Islet of Langerhans (tissue), 1 donor: ENCODE results near the gene ZDHHC1.
"Not testable (repeated sequence)": the region's sequence is repeated elsewhere in the genome, so short reads cannot be mapped to it uniquely, and the experiment has no call there.

Experiments used
- FAIRE-seq: peaks from one replicate; lab custom pipeline; 2011; peaks lifted over from hg19 to GRCh38; lab: Jason Lieb, UNC

Gene ZDHHC1

DNA sequence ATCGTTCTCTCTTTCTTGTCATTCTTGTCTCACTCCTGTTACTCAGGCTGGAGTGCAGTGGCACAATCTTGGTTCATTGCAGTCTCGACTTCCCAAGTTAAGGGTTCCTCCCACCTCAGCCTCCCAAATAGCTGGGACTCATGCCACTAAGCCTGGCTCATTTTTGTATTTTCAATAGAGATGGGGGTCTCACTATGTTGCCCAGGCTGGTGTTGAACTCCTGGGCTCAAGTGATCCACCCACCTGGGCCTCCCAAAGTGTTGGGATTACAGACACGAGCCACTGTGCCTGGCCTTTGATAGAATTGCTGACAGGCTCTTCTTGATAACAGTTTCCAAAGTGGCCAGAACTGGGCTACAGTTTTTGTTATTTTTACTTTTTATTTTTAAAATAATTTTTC is 55.2 kb downstream of the ZDHHC1 start:
- FAIRE-seq, result no peak

- FAIRE-seq, result not testable (repeated sequence)
Observed at GRCh38 chr16:67359540-67360269, 56.6 kb downstream of the ZDHHC1 start.

- no peak for FAIRE-seq
Observed at GRCh38 chr16:67357561-67357960, 58.7 kb downstream of the ZDHHC1 start.

DNA sequence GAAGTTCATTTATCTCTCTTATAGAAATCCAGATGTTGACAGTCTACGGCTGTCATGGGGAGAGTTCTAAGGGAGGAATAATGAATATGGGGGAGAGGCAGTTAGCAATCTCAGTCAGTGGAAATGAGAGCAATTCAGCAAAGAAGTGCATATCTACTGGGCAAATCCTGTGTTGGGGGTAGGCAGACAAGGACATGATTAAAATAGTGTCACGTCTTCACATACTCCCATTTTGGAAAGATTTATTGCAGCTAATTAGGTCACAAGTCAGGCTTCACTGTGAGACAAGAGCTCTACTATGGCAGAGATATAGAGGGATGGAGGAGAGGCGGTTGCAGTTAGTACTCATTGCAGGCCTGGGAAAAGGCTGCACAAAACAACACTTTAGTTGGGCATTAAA is 59.9 kb downstream of the ZDHHC1 start:
- FAIRE-seq, result no peak

DNA sequence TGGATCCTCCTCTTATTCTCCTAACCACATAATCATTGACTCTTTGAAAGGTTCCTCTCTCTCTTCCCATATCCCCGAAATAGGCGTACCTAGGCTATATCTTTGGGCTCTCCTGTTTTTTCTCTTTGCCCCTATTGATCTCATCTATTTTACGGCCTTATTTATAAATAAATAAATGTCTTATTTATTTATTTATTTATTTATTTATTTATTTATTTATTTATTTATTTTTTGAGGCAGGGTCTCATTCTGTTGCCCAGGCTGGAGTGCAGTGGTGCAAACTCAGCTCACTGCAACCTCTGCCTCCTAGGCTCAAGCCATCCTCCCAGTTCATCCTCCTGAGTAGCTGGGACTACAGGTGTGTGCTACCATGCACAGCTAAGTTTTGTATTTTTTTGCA is 63.8 kb downstream of the ZDHHC1 start:
- not testable (repeated sequence) for FAIRE-seq

DNA sequence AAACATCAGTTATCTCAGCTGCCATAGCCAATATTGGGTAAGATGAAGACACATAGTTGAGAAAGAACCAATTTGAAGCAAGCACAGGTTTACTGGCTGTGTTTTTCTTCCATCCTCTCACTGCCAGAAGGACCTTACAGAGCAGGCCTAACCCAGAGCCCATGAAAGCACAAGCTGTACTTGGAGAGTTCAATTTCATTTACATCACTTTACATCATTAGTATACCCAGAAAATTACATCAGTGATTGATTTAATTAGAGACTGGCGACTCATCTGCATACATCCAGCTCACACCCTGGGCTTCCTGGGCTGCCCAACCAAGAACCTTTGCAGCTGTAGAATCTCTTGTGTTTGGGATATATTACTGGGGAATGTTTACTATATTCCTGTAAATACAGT is 66.0 kb downstream of the ZDHHC1 start:
- no peak for FAIRE-seq

DNA sequence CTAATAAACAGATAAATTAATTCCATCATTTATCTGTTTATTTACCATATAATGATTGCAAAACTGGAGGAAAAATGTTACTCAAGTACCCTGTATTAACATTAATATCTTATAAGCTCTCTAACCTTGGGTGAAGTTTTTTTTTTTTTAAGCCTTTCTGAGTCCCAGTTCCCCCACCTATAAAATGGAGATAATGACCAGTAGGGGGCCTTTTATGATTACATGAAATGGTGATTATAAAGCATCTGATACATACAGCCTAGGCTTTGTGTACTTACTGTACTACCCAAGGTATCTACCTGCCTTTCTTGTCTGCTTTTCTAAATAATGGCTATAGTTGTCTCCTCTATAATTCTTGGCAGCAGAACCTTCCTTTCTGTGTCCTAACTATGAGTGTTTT is 67.1 kb downstream of the ZDHHC1 start:
- FAIRE-seq, result no peak

GRCh38 chr16:67346341-67346740 is 69.9 kb downstream of the ZDHHC1 start:
- FAIRE-seq, result no peak

DNA sequence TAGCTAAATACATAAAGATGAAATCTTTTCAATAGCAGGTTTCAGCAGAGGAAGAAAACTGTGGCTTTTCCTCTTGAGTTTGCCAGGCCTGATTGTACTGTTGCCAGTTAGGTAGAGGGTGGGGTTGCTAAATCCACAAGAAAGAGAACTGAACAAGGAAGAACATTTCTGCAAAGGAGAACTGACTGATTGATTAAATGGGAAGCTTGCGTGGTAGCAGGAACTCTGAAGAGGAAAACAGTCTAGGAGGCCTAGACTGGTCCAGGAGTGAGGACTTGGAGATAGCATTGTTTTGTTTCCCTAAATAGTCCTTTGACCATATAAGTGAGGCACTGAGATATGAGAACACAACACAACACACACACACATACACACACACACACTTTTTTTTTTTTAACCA is 70.9 kb downstream of the ZDHHC1 start:
- FAIRE-seq, result no peak
